Transverse colon (tissue), 4 donors: Measurements from ENCODE around the gene LDB2.

Experiments used
- CTCF ChIP-seq, 5 experiments: fragments of 200-600 bp in 3 of 5; fragments of 450-650 bp in 2 of 5; sonication (generic) in 3 of 5; IDR thresholded peaks; 1 replicate in 2 of 5; 2 replicates in 3 of 5; pipeline ENCODE4 v1.5.1; 2016 to 2017; ENCODE audit warnings: antibody characterized with exemption in 5 of 5, inconsistent platforms in 3 of 5, mild to moderate bottlenecking in 2 of 5, moderate library complexity in 1 of 5
- POLR2A ChIP-seq: fragments of 450-650 bp; IDR thresholded peaks from one replicate; pipeline ENCODE4 v1.6.1; 2016; ENCODE audit warnings: antibody characterized with exemption, mild to moderate bottlenecking, moderate library complexity
- POLR2AphosphoS5 ChIP-seq, 3 donors: sonication (generic); formaldehyde crosslinking; IDR thresholded peaks; one replicate each; pipeline ENCODE4 v1.6.1; 2016; ENCODE audit warnings: antibody characterized with exemption in 3 of 3

GRCh38 chr4:16672421-16672820 is 226.0 kb downstream of the LDB2 start:
- no peak for TF ChIP-seq CTCF (IDR thresholded peaks at IDR 0.05)
- no peak for TF ChIP-seq POLR2AphosphoS5 (IDR thresholded peaks at IDR 0.05)
- no peak for TF ChIP-seq POLR2A
